Liver (tissue), 3 donors: ENCODE results near the gene SLC25A21.

Experiments
- HNF4A ChIP-seq, 2 donors: conservative IDR thresholded peaks; 2 replicates each; pipeline ENCODE4 v1.6.1; 2016; ENCODE audit warnings: antibody characterized with exemption in 2 of 2, mild to moderate bottlenecking in 2 of 2
- JUND ChIP-seq, 2 donors: IDR thresholded peaks; 2 replicates each; pipeline ENCODE4 v1.6.1; 2016; ENCODE audit warnings: antibody characterized with exemption in 2 of 2
- RAD21 ChIP-seq, 2 donors: IDR thresholded peaks; 2 replicates each; pipeline ENCODE4 v1.6.1; 2016; ENCODE audit warnings: antibody characterized with exemption in 2 of 2, mild to moderate bottlenecking in 2 of 2
- RXRA ChIP-seq, 2 donors: IDR thresholded peaks; 2 replicates each; pipeline ENCODE4 v1.6.1; 2017 to 2018; ENCODE audit warnings: antibody characterized with exemption in 2 of 2, mild to moderate bottlenecking in 1 of 2
- SP1 ChIP-seq: IDR thresholded peaks from 2 replicates; pipeline ENCODE4 v1.6.1; 2018; ENCODE audit warnings: antibody characterized with exemption, mild to moderate bottlenecking
- TAF1 ChIP-seq: conservative IDR thresholded peaks from 2 replicates; pipeline ENCODE4 v1.6.1; 2016; ENCODE audit warnings: antibody characterized with exemption, mild to moderate bottlenecking
- TF ChIP-seq, protein P1 (sequence below): IDR thresholded peaks from 2 replicates; pipeline ENCODE4 v1.6.1; 2016; ENCODE audit warnings: antibody characterized with exemption, mild to moderate bottlenecking
- TF ChIP-seq, protein P2 (sequence below): fragments of 150-350 bp; IDR thresholded peaks from 2 replicates; pipeline ENCODE4 v1.5.1; 2017; ENCODE audit warnings: improper control_type of control experiment, low read depth, low read length; ENCODE audit not compliant: missing input control
- TF ChIP-seq, protein P3 (sequence below): IDR thresholded peaks from 2 replicates; pipeline ENCODE4 v1.6.1; 2016; ENCODE audit warnings: antibody characterized with exemption
- TF ChIP-seq, protein P4 (sequence below): IDR thresholded peaks from 2 replicates; pipeline ENCODE4 v1.6.1; 2016; ENCODE audit warnings: antibody characterized with exemption
- TF ChIP-seq, protein P5 (sequence below): IDR thresholded peaks from 2 replicates; pipeline ENCODE4 v1.6.1; 2016; ENCODE audit warnings: antibody characterized with exemption
- donor health status: healthy.
- donor health status: healthy.

DNA sequence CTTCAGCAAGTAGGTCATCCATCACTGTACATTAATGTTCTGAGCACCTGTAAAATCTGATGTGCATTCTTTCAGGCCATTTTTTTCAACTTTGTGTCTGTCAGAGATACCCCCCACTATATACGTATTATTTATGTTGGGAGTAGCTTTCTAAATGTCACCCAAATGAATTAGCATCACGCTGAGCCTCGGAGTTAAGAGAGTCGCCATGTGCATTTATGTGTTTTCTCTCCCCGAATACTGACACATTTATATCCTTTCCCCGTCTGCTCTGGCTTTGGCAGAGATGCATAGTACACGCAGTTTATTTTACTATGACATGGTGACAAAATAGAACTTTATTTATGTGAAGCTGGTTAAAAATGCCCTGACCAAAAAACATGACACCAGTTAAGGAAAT lies 216.4 kb downstream of the SLC25A21 start:
- TF ChIP-seq, protein P1, sequence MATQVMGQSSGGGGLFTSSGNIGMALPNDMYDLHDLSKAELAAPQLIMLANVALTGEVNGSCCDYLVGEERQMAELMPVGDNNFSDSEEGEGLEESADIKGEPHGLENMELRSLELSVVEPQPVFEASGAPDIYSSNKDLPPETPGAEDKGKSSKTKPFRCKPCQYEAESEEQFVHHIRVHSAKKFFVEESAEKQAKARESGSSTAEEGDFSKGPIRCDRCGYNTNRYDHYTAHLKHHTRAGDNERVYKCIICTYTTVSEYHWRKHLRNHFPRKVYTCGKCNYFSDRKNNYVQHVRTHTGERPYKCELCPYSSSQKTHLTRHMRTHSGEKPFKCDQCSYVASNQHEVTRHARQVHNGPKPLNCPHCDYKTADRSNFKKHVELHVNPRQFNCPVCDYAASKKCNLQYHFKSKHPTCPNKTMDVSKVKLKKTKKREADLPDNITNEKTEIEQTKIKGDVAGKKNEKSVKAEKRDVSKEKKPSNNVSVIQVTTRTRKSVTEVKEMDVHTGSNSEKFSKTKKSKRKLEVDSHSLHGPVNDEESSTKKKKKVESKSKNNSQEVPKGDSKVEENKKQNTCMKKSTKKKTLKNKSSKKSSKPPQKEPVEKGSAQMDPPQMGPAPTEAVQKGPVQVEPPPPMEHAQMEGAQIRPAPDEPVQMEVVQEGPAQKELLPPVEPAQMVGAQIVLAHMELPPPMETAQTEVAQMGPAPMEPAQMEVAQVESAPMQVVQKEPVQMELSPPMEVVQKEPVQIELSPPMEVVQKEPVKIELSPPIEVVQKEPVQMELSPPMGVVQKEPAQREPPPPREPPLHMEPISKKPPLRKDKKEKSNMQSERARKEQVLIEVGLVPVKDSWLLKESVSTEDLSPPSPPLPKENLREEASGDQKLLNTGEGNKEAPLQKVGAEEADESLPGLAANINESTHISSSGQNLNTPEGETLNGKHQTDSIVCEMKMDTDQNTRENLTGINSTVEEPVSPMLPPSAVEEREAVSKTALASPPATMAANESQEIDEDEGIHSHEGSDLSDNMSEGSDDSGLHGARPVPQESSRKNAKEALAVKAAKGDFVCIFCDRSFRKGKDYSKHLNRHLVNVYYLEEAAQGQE: no peak
- TF ChIP-seq, protein P2, sequence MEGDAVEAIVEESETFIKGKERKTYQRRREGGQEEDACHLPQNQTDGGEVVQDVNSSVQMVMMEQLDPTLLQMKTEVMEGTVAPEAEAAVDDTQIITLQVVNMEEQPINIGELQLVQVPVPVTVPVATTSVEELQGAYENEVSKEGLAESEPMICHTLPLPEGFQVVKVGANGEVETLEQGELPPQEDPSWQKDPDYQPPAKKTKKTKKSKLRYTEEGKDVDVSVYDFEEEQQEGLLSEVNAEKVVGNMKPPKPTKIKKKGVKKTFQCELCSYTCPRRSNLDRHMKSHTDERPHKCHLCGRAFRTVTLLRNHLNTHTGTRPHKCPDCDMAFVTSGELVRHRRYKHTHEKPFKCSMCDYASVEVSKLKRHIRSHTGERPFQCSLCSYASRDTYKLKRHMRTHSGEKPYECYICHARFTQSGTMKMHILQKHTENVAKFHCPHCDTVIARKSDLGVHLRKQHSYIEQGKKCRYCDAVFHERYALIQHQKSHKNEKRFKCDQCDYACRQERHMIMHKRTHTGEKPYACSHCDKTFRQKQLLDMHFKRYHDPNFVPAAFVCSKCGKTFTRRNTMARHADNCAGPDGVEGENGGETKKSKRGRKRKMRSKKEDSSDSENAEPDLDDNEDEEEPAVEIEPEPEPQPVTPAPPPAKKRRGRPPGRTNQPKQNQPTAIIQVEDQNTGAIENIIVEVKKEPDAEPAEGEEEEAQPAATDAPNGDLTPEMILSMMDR: no peak
- TF ChIP-seq JUND (IDR thresholded peaks at IDR 0.05) (no peak), TAF1 (no peak), RXRA (IDR thresholded peaks at IDR 0.05) (no peak), SP1 (no peak), HNF4A (conservative IDR thresholded peaks at IDR 0.05) (no peak), RAD21 (IDR thresholded peaks at IDR 0.05) (no peak)
- TF ChIP-seq, protein P3, sequence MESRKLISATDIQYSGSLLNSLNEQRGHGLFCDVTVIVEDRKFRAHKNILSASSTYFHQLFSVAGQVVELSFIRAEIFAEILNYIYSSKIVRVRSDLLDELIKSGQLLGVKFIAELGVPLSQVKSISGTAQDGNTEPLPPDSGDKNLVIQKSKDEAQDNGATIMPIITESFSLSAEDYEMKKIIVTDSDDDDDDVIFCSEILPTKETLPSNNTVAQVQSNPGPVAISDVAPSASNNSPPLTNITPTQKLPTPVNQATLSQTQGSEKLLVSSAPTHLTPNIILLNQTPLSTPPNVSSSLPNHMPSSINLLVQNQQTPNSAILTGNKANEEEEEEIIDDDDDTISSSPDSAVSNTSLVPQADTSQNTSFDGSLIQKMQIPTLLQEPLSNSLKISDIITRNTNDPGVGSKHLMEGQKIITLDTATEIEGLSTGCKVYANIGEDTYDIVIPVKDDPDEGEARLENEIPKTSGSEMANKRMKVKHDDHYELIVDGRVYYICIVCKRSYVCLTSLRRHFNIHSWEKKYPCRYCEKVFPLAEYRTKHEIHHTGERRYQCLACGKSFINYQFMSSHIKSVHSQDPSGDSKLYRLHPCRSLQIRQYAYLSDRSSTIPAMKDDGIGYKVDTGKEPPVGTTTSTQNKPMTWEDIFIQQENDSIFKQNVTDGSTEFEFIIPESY: no peak
- TF ChIP-seq, protein P4, sequence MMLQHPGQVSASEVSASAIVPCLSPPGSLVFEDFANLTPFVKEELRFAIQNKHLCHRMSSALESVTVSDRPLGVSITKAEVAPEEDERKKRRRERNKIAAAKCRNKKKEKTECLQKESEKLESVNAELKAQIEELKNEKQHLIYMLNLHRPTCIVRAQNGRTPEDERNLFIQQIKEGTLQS: no peak
- TF ChIP-seq, protein P5, sequence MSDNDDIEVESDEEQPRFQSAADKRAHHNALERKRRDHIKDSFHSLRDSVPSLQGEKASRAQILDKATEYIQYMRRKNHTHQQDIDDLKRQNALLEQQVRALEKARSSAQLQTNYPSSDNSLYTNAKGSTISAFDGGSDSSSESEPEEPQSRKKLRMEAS: no peak
